K562 (cell line): ENCODE measurements around the gene FAM114A1. TPM values are rescaled to one million over a fixed set of nuclear protein-coding genes. Genes with fewer than 3 reads are reported as not detected.
A peak's percentile ranks its signal among the peaks of the same experiment; 100 is the strongest.

Source experiments
- ATAC-seq: fragments of 200-7000 bp; cut with Tn5 transposase; 3 replicates; pipeline ENCODE4 v1.9.1; 2020; ENCODE audit warnings: moderate library complexity
- BruUV-seq: library from RNA; stranded (reverse); fragments of 400-500 nt; replicated peaks from 2 replicates; lab custom pipeline; 2021; lab: Mats Ljungman, UMichigan
- CTCF ChIA-PET: fragments of 300-600 bp; formaldehyde crosslinking; extraction: SDS; loops from one replicate; lab custom pipeline; 2021; ENCODE audit warnings: low intra/inter-chr PET ratio; lab: Yijun Ruan, JAX
- POLR2A ChIA-PET: fragments of 300-600, 350-650 bp; sonication (Branson Sonifier 250); formaldehyde crosslinking; extraction: SDS; loops from one replicate; lab custom pipeline; 2021; ENCODE audit warnings: antibody characterized with exemption, inconsistent platforms; lab: Yijun Ruan, JAX
- DNase-seq, 4 experiments: peaks; one replicate each; pipeline versions ENCODE4 v3.0.0 to v3.0.0-alpha.2; 2011 to 2018; ENCODE audit warnings: low spot score in 3 of 4, mixed read lengths in 3 of 4; ENCODE audit errors: extremely low read depth in 1 of 4
- FAIRE-seq: peaks from 2 replicates; lab custom pipeline; 2011; peaks lifted over from hg19 to GRCh38; lab: Jason Lieb, UNC
- H2AFZ ChIP-seq: 2 replicates; pipeline ENCODE4 v1.6.0; 2011; ENCODE audit warnings: low read depth, low read length, control low read depth, inconsistent platforms
- H3K27ac ChIP-seq: fragments of 200-600 bp; 3 replicates; pipeline ENCODE4 v1.8.0; 2011; ENCODE audit warnings: low read depth, mild to moderate bottlenecking, control low read depth, inconsistent platforms, low read length, moderate library complexity, mixed read lengths; ENCODE audit errors: extremely low read depth
- H3K27me3 ChIP-seq, 2 experiments: fragments of 300-600 bp in 1 of 2; 2 replicates in 1 of 2; 3 replicates in 1 of 2; pipeline versions ENCODE4 v1.6.0 to v1.8.0; 2011; ENCODE audit warnings: inconsistent platforms in 2 of 2, low read length in 2 of 2, mild to moderate bottlenecking in 1 of 2, mixed read lengths in 1 of 2, moderate library complexity in 1 of 2; ENCODE audit not compliant: control insufficient read depth in 2 of 2, insufficient read depth in 2 of 2
- H3K36me3 ChIP-seq: fragments of 300-600 bp; 3 replicates; pipeline ENCODE4 v1.8.0; 2011; ENCODE audit warnings: mild to moderate bottlenecking, low read length, inconsistent platforms; ENCODE audit not compliant: control insufficient read depth, insufficient read depth
- H3K4me1 ChIP-seq, 2 experiments: fragments of 200-600 bp in 1 of 2; replicated peaks in 1 of 2; 2 replicates in 1 of 2; 3 replicates in 1 of 2; pipeline versions ENCODE4 v1.5.1 to v1.8.0; 2011; ENCODE audit warnings: inconsistent platforms in 2 of 2, low read length in 2 of 2, mild to moderate bottlenecking in 1 of 2, mixed read lengths in 1 of 2, moderate library complexity in 1 of 2; ENCODE audit not compliant: control insufficient read depth in 2 of 2, insufficient read depth in 2 of 2
- H3K4me2 ChIP-seq: 2 replicates; pipeline ENCODE4 v1.6.1; 2011; ENCODE audit warnings: low read length, control low read depth, inconsistent platforms, mixed read lengths; ENCODE audit not compliant: insufficient read depth
- H3K4me3 ChIP-seq: fragments of 200-600 bp; sonication (generic), shearing (Covaris generic); 2 replicates; pipeline ENCODE4 v1.5.1; 2016; ENCODE audit warnings: control low read depth, inconsistent platforms
- H3K79me2 ChIP-seq: fragments of 200-600 bp; 3 replicates; pipeline ENCODE4 v1.8.0; 2011; ENCODE audit warnings: low read length, inconsistent platforms; ENCODE audit not compliant: control insufficient read depth, insufficient read depth
- H3K9ac ChIP-seq, 2 experiments: 2 replicates each; pipeline versions ENCODE4 v1.6.0 to v1.6.1; 2011; ENCODE audit warnings: low read depth in 2 of 2, low read length in 2 of 2, control low read depth in 1 of 2, inconsistent platforms in 1 of 2, mild to moderate bottlenecking in 1 of 2, mixed read lengths in 1 of 2; ENCODE audit not compliant: insufficient read depth in 1 of 2
- H3K9me1 ChIP-seq: one replicate; pipeline ENCODE4 v1.6.0; 2011; ENCODE audit warnings: inconsistent platforms, mild to moderate bottlenecking, low read length, moderate library complexity; ENCODE audit not compliant: control insufficient read depth, insufficient read depth
- H3K9me3 ChIP-seq: replicated peaks from 2 replicates; pipeline ENCODE4 v1.5.1; 2011; ENCODE audit warnings: low read depth, low read length, inconsistent platforms; ENCODE audit not compliant: control insufficient read depth, insufficient read depth
- H4K20me1 ChIP-seq: replicated peaks from 2 replicates; pipeline ENCODE4 v1.6.1; 2011; ENCODE audit warnings: low read length, inconsistent platforms, mixed read lengths; ENCODE audit not compliant: control insufficient read depth, insufficient read depth
- CBX2 ChIP-seq: fragments of 200-600 bp; sonication (generic); IDR thresholded peaks from one replicate; pipeline ENCODE4 v1.6.1; 2012; ENCODE audit warnings: mild to moderate bottlenecking, low read length, inconsistent platforms; ENCODE audit not compliant: insufficient read depth, poor library complexity, severe bottlenecking
- CEBPB ChIP-seq: fragments of 450-650 bp; IDR thresholded peaks from 2 replicates; pipeline ENCODE4 v1.6.1; 2016; ENCODE audit warnings: missing genetic modification characterization, missing compliant biosample characterization
- CEBPG ChIP-seq, 3 experiments: fragments of 200-800 bp in 1 of 3; sonication (Bioruptor generic) in 1 of 3; sonication (generic) in 1 of 3; formaldehyde crosslinking in 1 of 3; IDR thresholded peaks in 2 of 3; conservative IDR thresholded peaks in 1 of 3; 2 replicates each; pipeline versions ENCODE4 v1.6.1 to v1.8.0; 2016 to 2022; ENCODE audit warnings: missing compliant biosample characterization in 2 of 3, missing genetic modification characterization in 2 of 3, mild to moderate bottlenecking in 1 of 3, missing genetic modification reagents in 1 of 3
- CTCF ChIP-seq, 3 experiments: IDR thresholded peaks in 2 of 3; conservative IDR thresholded peaks in 1 of 3; 2 replicates each; pipeline ENCODE4 v1.5.1; 2011 to 2012; ENCODE audit warnings: low read length in 3 of 3, mild to moderate bottlenecking in 3 of 3, control low read depth in 2 of 3, improper control_type of control experiment in 1 of 3, inconsistent platforms in 1 of 3, low read depth in 1 of 3, mixed read lengths in 1 of 3, moderate library complexity in 1 of 3; ENCODE audit not compliant: insufficient read depth in 2 of 3
- HMGN3 ChIP-seq: IDR thresholded peaks from 2 replicates; pipeline ENCODE4 v1.6.1; 2011; ENCODE audit warnings: borderline replicate concordance, low read depth, mild to moderate bottlenecking, mixed read lengths, low read length; ENCODE audit not compliant: insufficient read length; ENCODE audit errors: extremely low read depth
- NFE2 ChIP-seq: IDR thresholded peaks from 2 replicates; pipeline ENCODE4 v1.6.1; 2014; ENCODE audit warnings: antibody characterized with exemption, low read depth
- WGBS: fragments of 100-300 bp; shearing (Covaris generic); methylation state at CpG from one replicate; pipeline ENCODE4 v1.1.6; 2016; ENCODE audit warnings: low coverage, mixed read lengths; ENCODE audit not compliant: insufficient coverage; ENCODE audit errors: missing lambda C conversion rate; 5-methylcytosine and 5-hydroxymethylcytosine counted together
- in situ Hi-C: fragments of 300-500 bp; cut with MboI; formaldehyde crosslinking; loops from 4 replicates; pipeline ENCODE4 v1.15.0; 2018; ENCODE audit warnings: inconsistent platforms, mixed read lengths
- intact Hi-C: fragments of 100-400 bp; cut with micrococcal nuclease; formaldehyde crosslinking; loops from 2 replicates; pipeline ENCODE4 v1.14.2; 2022
- polyA plus RNA-seq, 8 experiments: library from polyadenylated mRNA; depleted of rRNA in 4 of 8; stranded (reverse) in 5 of 8; unstranded in 3 of 8; fragments of >200 nt; fragmentation: Nextera tagmentation in 2 of 8; fragmentation: Illumina TruSeq in 1 of 8; extraction: Ambion mirVana in 2 of 8; extraction: Trizol in 1 of 8; gene quantifications; 2 replicates each; pipeline versions ENCODE4 v1.2.1 to v1.2.3, GENCODE V29; 2011 to 2014; ENCODE audit warnings: inconsistent platforms in 1 of 8, missing spikeins in 1 of 8
- total RNA-seq, 7 experiments: library from RNA; depleted of rRNA in 6 of 7; stranded (reverse); fragments of >200 nt in 6 of 7; fragmentation: Illumina TruSeq in 2 of 7; extraction: Trizol in 2 of 7; gene quantifications; 2 replicates each; pipeline versions ENCODE4 v1.2.1 to v1.2.3, GENCODE V29; 2011 to 2021; ENCODE audit warnings: low replicate concordance in 1 of 7

Gene FAM114A1
- total and polyA plus RNA-seq, 9 of the 15 experiments (the other 6 are each of a cell fraction or from before 2014, with no cell fraction given) = 1.8 to 12.0 (median 4.3) TPM

GRCh38 chr4:38820329-38821061, 47.1 kb upstream of the FAM114A1 start:
- WGBS = 5% methylated on average over 4 of the region's 4 CpGs

More at GRCh38 chr4:38820329-38821061, 47.1 kb upstream of the FAM114A1 start:
- Histone ChIP-seq H4K20me1 (no peaks in the 10 kb centered on the region), H3K27me3 (peaks cover 3 to 10% of the 10 kb centered on the region in 2 experiments; a peak in 1 of 5 replicates), H3K9ac (no peak overlapping the region), H2AFZ (no peak overlapping the region), H3K4me2 (no peak overlapping the region), H3K79me2 (no peaks in the 10 kb centered on the region), H3K27ac (no peak overlapping the region), H3K36me3 (no peaks in the 10 kb centered on the region), H3K4me1 (peaks cover 0 to 5% of the 10 kb centered on the region in 2 experiments; a peak in 1 of 5 replicates), H3K9me3 (peaks cover 2% of the 10 kb centered on the region), H3K4me3 (no peak overlapping the region), H3K9me1 (no peaks in the 10 kb centered on the region)
- POLR2A ChIA-PET = interaction anchor here (0.6 kb wide), 1 partner anchor 1205 kb away, joined by 3 read pairs; no protein-coding TSS in a partner anchor
- CTCF ChIA-PET = no interaction called here
- in situ Hi-C loops (no loop called here), intact Hi-C loops (no loop called here)
- BruUV-seq = no TSS peak
- ATAC-seq (no peak), FAIRE-seq (no peak), DNase-seq (no peak)
- TF ChIP-seq HMGN3 = no peak
- TF ChIP-seq CEBPB (tag) = peak; percentile 46; the same call in 1 of the 2 replicates
- TF ChIP-seq NFE2 = no peak
- no peak for TF ChIP-seq CBX2
- no peak for TF ChIP-seq CTCF (IDR thresholded peaks at IDR 0.05 in 2 of 3, conservative IDR thresholded peaks at IDR 0.05 in 1 of 3; ENCODE audit: insufficient read depth in 2 of 3, low read depth in 1 of 3, low read length in 3 of 3)
- TF ChIP-seq CEBPG (CRISPR knock-in tag; IDR thresholded peaks at IDR 0.05) = no peak
- peak; percentile 26 to 67; a peak in 2 of 4 replicates for TF ChIP-seq CEBPG (tag; conservative IDR thresholded peaks at IDR 0.05 in 1 of 2, IDR thresholded peaks at IDR 0.05 in 1 of 2)
